ENCODE data around the gene ZNF556. TPM values are rescaled to one million over a fixed set of nuclear protein-coding genes. Genes with fewer than 3 reads are reported as not detected.
"Not testable (repeated sequence)": the region's sequence is repeated elsewhere in the genome, so short reads cannot be mapped to it uniquely, and the experiment has no call there.

The ZNF556 gene
- total RNA-seq, 1 experiment from 2014 or later = 0.32 TPM

DNA sequence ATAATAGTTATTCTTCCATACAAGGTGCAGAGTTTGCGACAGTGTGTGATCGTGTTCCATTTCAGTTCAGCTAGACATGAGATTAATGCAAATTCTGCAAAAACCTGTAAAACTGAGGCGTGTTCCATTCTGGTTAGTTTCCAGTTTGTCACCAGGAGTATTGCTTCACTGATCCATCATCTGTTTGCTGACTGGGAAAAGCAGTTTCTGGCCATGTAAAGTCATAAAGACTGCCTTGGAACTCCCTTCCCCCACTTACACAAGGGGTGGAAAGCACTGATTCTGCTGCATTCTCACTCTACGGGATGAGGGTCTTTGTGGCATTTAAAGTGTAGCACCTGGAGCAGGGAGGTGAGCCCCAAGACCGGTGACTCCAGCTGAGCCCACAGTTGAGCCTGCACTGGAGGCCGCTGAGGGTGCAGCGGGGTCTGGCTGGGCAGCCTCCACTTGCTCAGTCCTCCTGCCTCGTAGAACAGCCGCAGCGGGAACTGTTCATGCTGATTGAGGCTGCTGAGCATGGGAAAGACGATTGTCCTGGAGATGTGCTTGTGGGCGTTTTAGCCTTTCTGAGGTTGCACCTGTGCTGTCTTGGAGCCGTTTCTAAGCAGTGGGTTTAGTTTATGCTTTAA lies 35.6 kb downstream of the ZNF556 start:
- no peak for DNase-seq (ENCODE audit: extremely low read depth, low read depth)

DNA sequence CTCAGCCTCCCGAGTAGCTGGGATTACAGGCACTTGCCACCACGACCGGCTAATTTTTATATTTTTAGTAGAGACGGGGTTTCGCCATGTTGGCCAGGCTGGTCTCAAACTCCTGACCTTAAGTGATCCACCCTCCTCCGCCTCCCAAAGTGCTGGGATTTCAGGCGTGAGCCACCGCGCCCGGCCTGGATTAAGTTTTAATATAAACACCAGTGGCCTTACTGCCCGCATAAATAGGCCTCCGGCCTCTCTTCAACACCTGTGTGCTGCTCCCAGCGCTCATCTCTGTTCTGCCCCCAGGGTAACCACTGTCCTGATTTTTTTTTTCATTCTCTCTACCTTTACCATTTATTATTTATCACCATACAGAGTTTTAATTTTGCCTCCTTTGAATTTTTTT lies 36.2 kb downstream of the ZNF556 start:
- DNase-seq (ENCODE audit: extremely low read depth, low read depth) = not testable (repeated sequence)

DNA sequence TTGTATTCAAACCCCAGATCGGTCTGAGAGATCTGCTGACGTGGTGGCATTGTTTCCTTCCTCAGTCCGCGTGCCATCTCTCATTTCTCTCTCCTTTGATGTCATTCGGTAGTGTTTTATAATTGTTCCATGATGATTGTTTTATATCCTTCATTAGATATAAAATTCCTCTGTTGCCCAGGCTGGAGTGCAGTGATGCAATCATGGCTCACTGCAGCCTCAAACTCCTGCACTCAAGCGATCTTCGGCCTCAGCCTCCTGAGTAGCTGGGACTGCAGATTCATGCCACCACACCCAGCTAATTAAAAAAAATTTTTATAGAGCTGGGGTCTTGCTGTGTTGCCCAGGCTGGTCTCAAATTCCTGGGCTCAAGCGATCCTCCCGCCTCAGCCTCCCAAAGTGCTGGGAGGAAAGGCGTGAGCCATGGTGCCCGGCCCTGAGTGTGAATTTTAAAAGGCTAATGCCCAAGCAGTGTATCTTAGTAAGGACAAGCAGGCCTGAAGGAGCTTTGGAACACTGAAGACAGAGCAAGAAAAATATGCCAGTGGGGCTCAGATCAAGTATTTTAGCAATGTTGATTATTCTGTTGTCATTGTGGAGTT lies 38.9 kb downstream of the ZNF556 start:
- no peak for DNase-seq (ENCODE audit: extremely low read depth, low read depth)

DNA sequence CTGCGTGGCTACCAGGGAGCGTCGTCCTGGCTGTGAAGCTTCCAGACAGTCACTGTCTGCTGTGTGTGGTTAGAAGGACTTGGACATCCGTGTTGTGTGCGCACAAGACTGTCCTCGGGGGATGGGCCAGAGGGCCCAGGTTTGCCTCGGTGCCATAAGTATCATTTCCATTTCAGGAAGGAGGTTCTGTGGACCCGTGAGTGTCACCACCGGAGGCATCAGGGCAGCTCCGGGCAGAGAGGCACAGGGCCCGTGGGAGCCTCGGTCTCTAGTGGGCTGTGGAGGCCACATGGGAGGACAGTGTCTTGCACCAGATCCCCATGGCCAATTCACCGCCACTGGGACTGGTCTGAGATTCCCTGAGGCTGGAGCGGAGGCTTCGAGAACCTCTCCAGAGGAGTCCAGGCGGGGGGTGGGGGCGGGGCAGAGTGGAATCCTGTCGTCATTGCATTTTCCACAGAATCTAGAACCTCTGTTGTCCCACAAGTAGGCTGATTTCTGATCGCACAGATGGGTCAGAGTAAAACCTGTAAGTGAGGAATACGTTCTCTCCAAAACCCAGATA lies 39.6 kb downstream of the ZNF556 start:
- no peak for DNase-seq (ENCODE audit: extremely low read depth, low read depth)

DNA sequence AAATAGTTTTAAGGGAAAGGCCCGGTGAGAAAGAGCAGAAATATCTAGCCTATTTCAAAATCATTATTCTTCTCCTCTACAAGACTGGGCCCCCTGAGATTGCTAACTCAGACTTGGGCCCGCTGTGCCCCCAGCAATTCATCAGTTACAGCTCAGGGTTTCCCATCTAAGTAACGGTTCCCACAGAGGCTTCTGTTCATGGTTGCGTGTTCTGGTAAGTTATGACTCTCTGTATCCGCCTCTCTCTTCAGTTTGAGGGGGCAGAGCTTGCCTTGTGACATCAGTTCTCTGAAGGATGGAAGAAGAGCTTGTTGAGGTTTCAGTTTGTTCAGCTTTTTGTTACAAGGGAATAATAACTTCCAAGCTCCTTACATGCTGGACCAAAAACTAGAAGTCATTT lies 45.2 kb downstream of the ZNF556 start:
- no peak for DNase-seq (ENCODE audit: extremely low read depth, low read depth)

DNA sequence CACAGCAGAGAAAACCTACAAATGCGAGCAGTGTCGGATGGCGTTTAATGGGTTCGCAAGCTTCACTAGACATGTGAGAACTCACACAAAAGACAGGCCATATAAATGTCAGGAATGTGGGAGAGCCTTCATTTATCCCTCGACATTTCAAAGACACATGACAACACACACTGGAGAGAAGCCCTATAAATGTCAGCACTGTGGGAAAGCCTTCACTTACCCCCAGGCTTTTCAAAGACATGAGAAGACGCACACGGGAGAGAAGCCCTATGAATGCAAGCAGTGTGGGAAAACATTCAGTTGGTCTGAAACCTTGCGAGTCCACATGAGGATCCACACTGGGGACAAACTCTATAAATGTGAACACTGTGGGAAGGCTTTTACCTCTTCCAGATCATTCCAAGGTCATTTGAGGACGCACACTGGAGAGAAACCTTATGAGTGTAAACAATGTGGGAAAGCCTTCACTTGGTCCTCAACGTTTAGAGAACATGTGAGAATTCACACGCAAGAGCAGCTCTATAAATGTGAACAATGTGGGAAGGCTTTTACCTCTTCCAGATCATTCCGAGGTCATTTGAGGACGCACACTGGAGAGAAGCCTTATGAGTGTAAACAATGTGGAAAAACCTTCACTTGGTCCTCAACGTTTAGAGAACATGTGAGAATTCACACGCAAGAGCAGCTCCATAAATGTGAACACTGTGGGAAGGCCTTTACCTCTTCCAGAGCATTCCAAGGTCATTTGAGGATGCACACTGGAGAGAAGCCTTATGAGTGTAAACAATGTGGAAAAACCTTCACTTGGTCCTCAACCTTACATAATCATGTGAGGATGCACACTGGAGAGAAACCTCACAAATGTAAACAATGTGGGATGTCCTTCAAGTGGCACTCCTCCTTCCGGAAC lies 50.4 kb downstream of the ZNF556 start:
- DNase-seq (ENCODE audit: extremely low read depth, low read depth) = no peak

DNA sequence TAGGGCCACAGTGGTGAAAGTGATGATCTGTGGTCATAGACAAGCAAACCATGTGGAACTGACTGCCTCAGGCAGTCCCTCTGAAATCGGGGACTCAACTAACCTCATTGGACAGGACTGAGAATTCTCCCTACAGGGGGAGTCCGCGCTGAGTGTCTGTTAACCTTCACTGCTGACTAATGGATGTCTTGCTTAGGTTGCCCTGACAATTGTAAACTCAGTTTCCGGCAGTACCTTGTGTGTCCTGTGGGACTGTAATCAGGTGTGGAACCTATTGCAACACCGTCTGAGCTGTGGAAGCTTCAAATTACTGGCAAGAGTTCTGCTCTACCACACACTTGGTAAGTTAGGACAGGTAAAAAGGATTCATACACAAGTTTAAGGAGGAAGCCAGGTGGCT lies 55.9 kb downstream of the ZNF556 start:
- DNase-seq (ENCODE audit: extremely low read depth, low read depth) = no peak

DNA sequence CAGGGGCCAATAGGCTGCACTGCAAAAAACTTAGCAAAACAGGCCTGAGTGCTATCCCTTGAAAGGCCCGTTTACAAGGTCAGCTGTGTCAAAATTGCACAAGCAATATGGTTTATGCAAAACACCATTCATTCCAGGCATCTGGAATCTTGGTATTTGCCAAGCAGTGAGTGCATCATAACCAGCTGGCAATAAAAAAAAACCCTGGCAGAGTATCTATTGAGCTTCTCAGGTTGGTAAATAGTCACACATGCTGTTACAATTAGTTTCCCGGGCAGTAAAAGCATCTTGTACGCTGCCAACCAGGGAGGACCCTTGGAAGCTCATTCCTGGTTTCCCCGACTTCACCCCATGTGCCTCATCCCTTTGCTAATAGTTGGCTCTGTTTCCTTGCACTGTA lies 56.4 kb downstream of the ZNF556 start:
- no peak for DNase-seq (ENCODE audit: extremely low read depth, low read depth)

DNA sequence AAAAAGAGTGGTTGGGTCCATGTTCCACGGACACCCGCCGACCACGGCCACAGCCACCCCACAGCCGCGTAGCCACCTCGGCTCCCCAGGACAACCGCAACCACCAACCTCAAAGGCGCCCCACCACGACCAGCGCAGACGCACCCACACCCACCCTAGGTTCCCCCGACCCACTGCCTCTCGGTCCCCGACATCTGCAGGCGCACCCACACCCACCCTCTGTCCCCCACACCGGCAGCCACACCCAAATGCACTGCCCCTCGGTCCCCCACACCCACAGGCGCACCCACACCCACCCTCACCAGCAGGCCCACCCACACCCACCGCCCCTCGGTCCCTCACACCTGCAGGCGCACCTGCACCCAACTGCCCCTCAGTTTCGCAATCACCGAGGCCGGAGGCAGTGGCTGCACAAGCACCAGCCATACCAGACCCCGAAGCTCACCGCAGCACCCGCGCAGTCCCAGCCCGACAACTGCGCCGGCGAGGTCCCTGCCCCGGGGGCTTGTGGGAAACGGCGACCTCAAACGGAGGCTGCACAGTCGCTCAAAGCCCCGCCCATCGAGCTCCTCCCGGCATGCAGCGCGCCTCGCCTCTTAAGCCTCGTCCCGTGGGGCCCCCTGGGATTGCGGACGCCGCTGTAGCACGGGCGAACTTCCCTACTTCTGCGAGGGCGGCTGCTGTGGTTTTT lies 59.4 kb downstream of the ZNF556 start:
- DNase-seq (ENCODE audit: extremely low read depth, low read depth) = no peak

DNA sequence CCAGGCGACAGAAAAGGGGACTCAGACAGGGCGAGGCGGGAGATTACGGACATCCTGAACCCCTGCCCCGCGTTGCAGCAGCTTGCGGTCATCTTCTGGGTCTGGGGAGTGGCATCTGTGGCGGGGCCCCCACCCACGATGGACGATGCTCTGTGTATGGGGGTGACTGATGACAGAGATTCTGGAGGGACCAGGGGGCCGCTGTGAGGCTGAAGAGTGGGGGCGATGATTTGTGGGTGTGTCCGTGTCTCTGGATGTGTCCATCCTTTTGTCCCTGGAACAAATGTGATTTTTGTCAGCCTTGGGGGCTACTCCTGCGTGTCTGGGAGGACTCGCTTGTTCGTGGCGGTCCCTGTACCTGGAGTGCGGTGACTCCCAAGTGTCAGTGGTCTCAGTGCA lies 59.9 kb downstream of the ZNF556 start:
- no peak for DNase-seq (ENCODE audit: extremely low read depth, low read depth)

Other genes starting within 250 kb of the ZNF556 start
- gene GNG7, start 164.6 kb upstream of the ZNF556 start, total RNA-seq (2014; rRNA removed; shearing (Covaris generic)) = 0.40 TPM in 1 of 2 replicates, not detected in the other
- 0.54 and 1.0 TPM in 2 replicates for gene DIRAS1, start 146.0 kb upstream of the ZNF556 start, total RNA-seq (2014; rRNA removed; shearing (Covaris generic))
- 26.9 and 29.7 TPM in 2 replicates for gene SLC39A3, start 127.3 kb upstream of the ZNF556 start, total RNA-seq (2014; rRNA removed; shearing (Covaris generic))
- gene SGTA, start 84.1 kb upstream of the ZNF556 start, total RNA-seq (2014; rRNA removed; shearing (Covaris generic)) = 42.3 and 42.5 TPM in 2 replicates
- gene THOP1, start 81.8 kb upstream of the ZNF556 start, total RNA-seq (2014; rRNA removed; shearing (Covaris generic)) = 80.6 and 88.2 TPM in 2 replicates
- gene ZNF554, start 47.5 kb upstream of the ZNF556 start, total RNA-seq (2014; rRNA removed; shearing (Covaris generic)) = 0.63 and 0.69 TPM in 2 replicates
- gene ZNF555, start 25.9 kb upstream of the ZNF556 start, total RNA-seq (2014; rRNA removed; shearing (Covaris generic)) = 2.1 and 3.1 TPM in 2 replicates
- gene ZNF57, start 33.6 kb downstream of the ZNF556 start, total RNA-seq (2014; rRNA removed; shearing (Covaris generic)) = 2.5 and 4.2 TPM in 2 replicates
- gene ZNF77, start 77.6 kb downstream of the ZNF556 start, total RNA-seq (2014; rRNA removed; shearing (Covaris generic)) = 4.6 TPM in 2 replicates
- gene TLE6, start 110.2 kb downstream of the ZNF556 start, total RNA-seq (2014; rRNA removed; shearing (Covaris generic)) = 3.9 and 4.7 TPM in 2 replicates
- 1.9 and 2.1 TPM in 2 replicates for gene TLE2, start 161.9 kb downstream of the ZNF556 start, total RNA-seq (2014; rRNA removed; shearing (Covaris generic))
- 135 and 136 TPM in 2 replicates for gene TLE5, start 195.2 kb downstream of the ZNF556 start, total RNA-seq (2014; rRNA removed; shearing (Covaris generic))
- gene GNA11, start 227.0 kb downstream of the ZNF556 start, total RNA-seq (2014; rRNA removed; shearing (Covaris generic)) = 26.9 and 28.7 TPM in 2 replicates